ENCODE data around the gene NAXD.

The NAXD gene

DNA sequence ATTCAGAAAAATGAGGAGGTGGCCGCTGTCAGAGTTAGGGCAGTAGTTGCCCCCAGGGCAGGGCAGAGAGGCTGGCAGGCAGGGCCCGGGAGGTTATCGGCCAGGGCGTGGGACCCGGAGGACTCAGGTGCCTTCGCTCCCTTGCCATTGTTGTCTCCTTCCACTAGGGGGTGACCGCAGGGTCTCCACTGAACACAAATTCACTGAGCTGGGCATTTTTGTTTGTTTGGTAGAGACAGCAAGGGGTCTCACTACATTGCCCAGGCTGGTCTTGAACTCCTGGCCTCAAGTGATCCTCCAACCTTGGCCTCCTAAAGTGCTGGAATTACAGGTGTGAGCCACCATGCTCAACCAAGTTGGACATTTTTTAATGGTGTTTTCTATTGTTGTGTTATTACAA, 65.5 kb downstream of the NAXD start:
- POLR2A ChIA-PET: no interaction called here
- peak; percentile 44 for DNase-seq (ENCODE audit: extremely low spot score)
- CTCF ChIA-PET: interaction anchor here (0.7 kb wide), 1 partner anchor 126 kb away, joined by 5 read pairs; no protein-coding TSS in a partner anchor
- TF ChIP-seq ZNF384 (IDR thresholded peaks at IDR 0.05) (no peak), SP1 (IDR thresholded peaks at IDR 0.05) (no peak), SUZ12 (IDR thresholded peaks at IDR 0.05) (no peak), LEF1 (IDR thresholded peaks at IDR 0.05; ENCODE audit: borderline replicate concordance) (no peak), FOXK2 (IDR thresholded peaks at IDR 0.05) (no peak), CTBP1 (IDR thresholded peaks at IDR 0.05; ENCODE audit: borderline replicate concordance) (no peak), BHLHE40 (IDR thresholded peaks at IDR 0.05; ENCODE audit: borderline replicate concordance) (no peak)

DNA sequence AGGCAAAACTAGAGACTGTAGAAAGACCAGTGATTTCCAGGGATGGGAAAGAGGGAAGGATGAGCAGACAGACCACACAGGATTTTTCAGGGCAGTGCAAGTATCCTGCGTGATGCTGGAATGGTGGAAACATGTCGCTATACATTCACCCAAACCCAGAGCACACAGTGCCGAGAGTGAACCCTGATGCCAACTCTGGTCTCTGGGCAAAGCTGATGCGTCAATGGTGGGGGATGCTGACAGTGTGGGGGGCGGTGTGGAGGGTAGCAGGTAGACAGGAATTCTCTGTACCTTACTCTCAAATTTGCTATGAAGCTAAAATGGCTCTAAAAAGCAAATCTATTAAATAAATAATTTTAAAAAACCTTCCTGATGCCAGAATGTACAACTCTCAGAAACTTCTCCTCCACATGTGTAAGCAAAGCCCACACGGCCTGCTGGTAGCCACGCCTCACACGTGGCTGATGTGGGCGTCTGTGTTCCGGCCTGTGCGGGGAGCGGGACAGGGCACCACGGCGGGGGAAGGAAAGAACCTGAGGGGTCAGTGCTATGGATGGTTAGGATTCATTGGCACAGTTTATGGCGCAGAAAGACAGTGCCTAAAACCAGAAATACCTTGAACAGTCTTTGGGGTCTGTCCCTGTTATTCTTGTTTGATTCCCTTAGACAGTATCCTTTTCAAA, 66.7 kb downstream of the NAXD start:
- ChIA-PET POLR2A (no interaction called here), CTCF (no interaction called here)

DNA sequence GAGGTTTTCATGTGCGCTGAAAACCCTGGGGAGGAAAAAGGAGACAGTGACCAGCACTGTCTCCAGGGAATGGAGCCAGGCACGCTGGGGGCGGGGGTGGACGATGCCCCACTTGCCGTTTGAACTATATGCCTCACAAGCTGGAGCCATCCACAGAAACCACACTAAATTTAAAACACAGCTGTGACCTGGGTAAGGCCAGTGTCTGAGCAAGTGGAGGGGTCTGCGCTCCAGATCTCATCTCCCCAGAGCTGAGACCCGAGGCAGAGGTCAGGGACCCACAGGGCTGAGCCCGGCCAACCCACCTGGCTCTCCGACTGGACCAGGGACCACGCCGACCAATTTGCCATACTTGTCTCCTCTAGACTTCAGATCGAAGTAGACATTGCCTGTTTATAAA, 67.4 kb downstream of the NAXD start:
- no peak for DNase-seq (ENCODE audit: extremely low spot score)
- ChIA-PET POLR2A (no interaction called here), CTCF (interaction anchor here (0.6 to 0.7 kb wide), 2 partner anchors 136 to 373 kb away, joined by 3 read pairs; no protein-coding TSS in a partner anchor)
- no peak for TF ChIP-seq L3MBTL2 (conservative IDR thresholded peaks at IDR 0.05)
- TF ChIP-seq FOXA1 (IDR thresholded peaks at IDR 0.05): no peak
- no peak for TF ChIP-seq ZNF384 (IDR thresholded peaks at IDR 0.05)
- TF ChIP-seq LEF1 (IDR thresholded peaks at IDR 0.05; ENCODE audit: borderline replicate concordance): no peak

More for the DNA sequence above, 66.7 kb downstream of the NAXD start:
- TF ChIP-seq L3MBTL2 (conservative IDR thresholded peaks at IDR 0.05) (no peak), SP1 (IDR thresholded peaks at IDR 0.05) (no peak), LEF1 (IDR thresholded peaks at IDR 0.05; ENCODE audit: borderline replicate concordance) (no peak), TARDBP (IDR thresholded peaks at IDR 0.05) (no peak), ELF4 (IDR thresholded peaks at IDR 0.05) (no peak), BHLHE40 (IDR thresholded peaks at IDR 0.05; ENCODE audit: borderline replicate concordance) (no peak), HDGF (IDR thresholded peaks at IDR 0.05; ENCODE audit: borderline replicate concordance) (no peak), NFRKB (IDR thresholded peaks at IDR 0.05) (no peak), ZNF384 (IDR thresholded peaks at IDR 0.05) (no peak), ARNT (IDR thresholded peaks at IDR 0.05) (no peak), CTBP1 (IDR thresholded peaks at IDR 0.05; ENCODE audit: borderline replicate concordance) (no peak)
- TF ChIP-seq, protein P1, sequence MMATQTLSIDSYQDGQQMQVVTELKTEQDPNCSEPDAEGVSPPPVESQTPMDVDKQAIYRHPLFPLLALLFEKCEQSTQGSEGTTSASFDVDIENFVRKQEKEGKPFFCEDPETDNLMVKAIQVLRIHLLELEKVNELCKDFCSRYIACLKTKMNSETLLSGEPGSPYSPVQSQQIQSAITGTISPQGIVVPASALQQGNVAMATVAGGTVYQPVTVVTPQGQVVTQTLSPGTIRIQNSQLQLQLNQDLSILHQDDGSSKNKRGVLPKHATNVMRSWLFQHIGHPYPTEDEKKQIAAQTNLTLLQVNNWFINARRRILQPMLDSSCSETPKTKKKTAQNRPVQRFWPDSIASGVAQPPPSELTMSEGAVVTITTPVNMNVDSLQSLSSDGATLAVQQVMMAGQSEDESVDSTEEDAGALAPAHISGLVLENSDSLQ (IDR thresholded peaks at IDR 0.05): no peak
- no peak for DNase-seq (ENCODE audit: extremely low spot score)

DNA sequence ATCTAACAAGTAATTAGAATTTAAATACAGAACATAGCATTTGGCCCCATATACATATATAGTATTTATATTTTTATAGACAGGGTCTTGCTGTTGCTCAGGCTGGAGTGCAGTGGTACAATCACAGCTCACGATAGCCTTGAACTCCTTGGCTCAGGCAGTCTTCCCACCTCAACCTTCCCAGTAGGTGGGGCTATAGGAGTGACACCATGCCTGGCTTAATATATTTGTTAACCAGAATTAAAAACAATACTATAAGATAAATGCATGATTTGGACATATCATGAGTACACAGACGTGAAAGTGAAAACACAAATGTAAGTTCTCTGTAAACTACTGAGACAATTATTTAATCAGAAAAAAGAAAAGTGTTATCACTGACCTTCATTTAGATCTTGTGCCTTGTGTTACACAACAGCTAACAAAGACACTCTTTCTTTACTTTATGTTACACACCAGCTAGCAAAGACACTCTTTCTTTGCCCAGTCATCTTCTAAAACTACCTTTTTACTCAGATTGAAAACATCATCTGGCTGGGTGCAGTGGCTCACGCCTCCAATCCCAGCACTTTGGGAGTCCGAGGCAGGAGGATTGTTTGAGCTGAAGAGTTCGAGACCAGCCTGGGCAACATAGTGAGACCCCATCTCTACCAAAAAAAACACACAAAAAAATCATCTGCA, 68.0 kb downstream of the NAXD start:
- ChIA-PET CTCF (interaction anchor here (0.6 to 0.7 kb wide), 2 partner anchors 135 to 373 kb away, joined by 3 read pairs; no protein-coding TSS in a partner anchor), POLR2A (no interaction called here)
- no peak for DNase-seq (ENCODE audit: extremely low spot score)
- TF ChIP-seq SUZ12 (IDR thresholded peaks at IDR 0.05) (no peak), CTBP1 (IDR thresholded peaks at IDR 0.05; ENCODE audit: borderline replicate concordance) (no peak), BHLHE40 (IDR thresholded peaks at IDR 0.05; ENCODE audit: borderline replicate concordance) (no peak), SP1 (IDR thresholded peaks at IDR 0.05) (no peak)

DNA sequence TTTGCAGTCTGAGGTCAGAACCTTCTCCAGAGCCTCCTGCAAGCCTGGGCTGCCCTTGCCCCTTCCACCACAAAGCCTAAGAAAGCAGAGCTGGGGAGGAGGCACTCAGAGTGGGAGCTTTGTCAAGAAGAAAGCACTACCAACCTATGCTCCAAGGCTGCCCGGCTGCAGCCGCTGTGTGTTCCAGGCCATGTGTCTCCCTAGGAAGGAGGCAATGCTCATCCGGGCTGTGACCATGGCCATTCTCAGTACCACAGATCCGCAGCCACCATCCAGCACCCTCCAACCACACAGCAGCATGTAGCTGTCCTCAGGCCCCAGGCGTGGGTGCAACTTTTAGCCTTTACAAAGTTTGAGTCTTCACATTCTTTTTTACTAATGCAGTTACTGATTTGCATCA, 68.6 kb downstream of the NAXD start:
- POLR2A ChIA-PET: no interaction called here
- no peak for TF ChIP-seq CTBP1 (IDR thresholded peaks at IDR 0.05; ENCODE audit: borderline replicate concordance)
- TF ChIP-seq L3MBTL2 (conservative IDR thresholded peaks at IDR 0.05): no peak
- TF ChIP-seq FOXA1 (IDR thresholded peaks at IDR 0.05): no peak
- TF ChIP-seq HDGF (IDR thresholded peaks at IDR 0.05; ENCODE audit: borderline replicate concordance): no peak
- TF ChIP-seq LEF1 (IDR thresholded peaks at IDR 0.05; ENCODE audit: borderline replicate concordance): no peak
- no peak for TF ChIP-seq FOXK2 (IDR thresholded peaks at IDR 0.05)
- TF ChIP-seq SP1 (IDR thresholded peaks at IDR 0.05): no peak
- TF ChIP-seq, protein P1 (IDR thresholded peaks at IDR 0.05): no peak
- no peak for TF ChIP-seq ARNT (IDR thresholded peaks at IDR 0.05)
- no peak for TF ChIP-seq TARDBP (IDR thresholded peaks at IDR 0.05)
- no peak for DNase-seq (ENCODE audit: extremely low spot score)
- CTCF ChIA-PET: no interaction called here

DNA sequence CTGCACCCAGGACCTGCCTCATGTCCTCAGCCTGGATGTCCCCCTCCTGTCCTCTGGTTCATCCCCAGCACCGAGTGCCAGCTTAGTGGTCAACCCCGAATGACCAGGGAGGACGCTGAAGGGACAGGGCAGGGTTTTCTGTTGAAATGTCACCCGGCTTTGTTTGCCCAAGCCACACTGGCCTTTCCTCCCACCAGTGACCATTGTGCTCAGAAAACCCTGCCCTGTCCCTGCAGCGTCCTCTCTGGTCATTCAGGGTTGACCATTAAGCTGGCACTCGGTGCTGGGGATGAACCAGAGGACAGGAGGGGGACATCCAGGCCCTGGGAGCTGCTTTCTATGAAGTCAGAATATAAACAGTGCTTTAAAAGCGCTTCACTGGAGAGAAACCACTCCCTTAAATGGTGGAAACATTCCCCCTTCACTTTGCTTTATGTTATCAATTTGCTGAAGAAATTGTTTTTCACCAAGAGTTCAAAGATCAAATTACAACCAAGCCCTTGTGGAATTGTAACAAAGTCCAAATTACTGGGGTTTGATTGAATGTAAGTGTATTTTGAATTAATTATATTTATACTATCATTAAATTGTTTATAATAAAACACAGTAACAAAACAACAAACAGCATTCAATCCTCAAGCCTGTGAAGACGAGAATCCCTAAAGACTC, 69.2 kb downstream of the NAXD start:
- no peak for TF ChIP-seq TARDBP (IDR thresholded peaks at IDR 0.05)
- no peak for TF ChIP-seq NFRKB (IDR thresholded peaks at IDR 0.05)
- TF ChIP-seq CTBP1 (IDR thresholded peaks at IDR 0.05; ENCODE audit: borderline replicate concordance): no peak
- TF ChIP-seq ZNF384 (IDR thresholded peaks at IDR 0.05): no peak
- TF ChIP-seq FOXK2 (IDR thresholded peaks at IDR 0.05): no peak
- TF ChIP-seq BHLHE40 (IDR thresholded peaks at IDR 0.05; ENCODE audit: borderline replicate concordance): no peak
- no peak for TF ChIP-seq ELF4 (IDR thresholded peaks at IDR 0.05)
- TF ChIP-seq SUZ12 (IDR thresholded peaks at IDR 0.05): no peak
- TF ChIP-seq ARNT (IDR thresholded peaks at IDR 0.05): no peak
- TF ChIP-seq FOXM1 (IDR thresholded peaks at IDR 0.05; ENCODE audit: borderline replicate concordance): no peak
- TF ChIP-seq LEF1 (IDR thresholded peaks at IDR 0.05; ENCODE audit: borderline replicate concordance): no peak
- no peak for TF ChIP-seq FOXA1 (IDR thresholded peaks at IDR 0.05)
- TF ChIP-seq L3MBTL2 (conservative IDR thresholded peaks at IDR 0.05): no peak
- ChIA-PET POLR2A (no interaction called here), CTCF (no interaction called here)
- no peak for DNase-seq (ENCODE audit: extremely low spot score)
